Activated CD4-positive, alpha-beta T cell treated with anti-CD3 and anti-CD28 coated beads, Interleukin-10, Interleukin-2, amounts not matched to agents 100 ng/mL and 50 ng/mL, durations not matched to agents 16 hours and 8 hours (primary cell): ENCODE measurements around the gene FAIM2.

Experiments used
- DNase-seq: peaks from one replicate; pipeline ENCODE4 v3.0.0-alpha.2; 2020

Gene FAIM2

DNA sequence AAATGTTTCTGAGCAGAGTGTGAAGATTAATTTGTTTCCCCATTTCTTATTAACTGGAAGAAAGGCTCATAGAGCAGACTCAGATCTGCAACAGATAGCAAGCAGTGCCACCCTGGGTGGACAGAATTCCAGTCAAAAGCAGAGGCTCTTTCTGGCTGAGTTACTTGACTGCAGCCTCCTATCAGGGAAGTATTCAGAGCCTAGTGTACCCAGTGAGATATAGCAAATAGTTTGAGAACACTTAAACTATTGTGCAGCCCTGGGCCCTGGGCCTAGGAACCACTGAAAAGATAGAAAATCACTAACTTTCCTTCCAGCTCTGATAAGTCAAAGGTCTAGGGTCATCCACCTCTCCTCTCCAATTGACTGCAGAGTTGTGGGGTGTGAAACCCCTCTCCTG is 35.6 kb upstream of the FAIM2 start:
- no peak for DNase-seq

DNA sequence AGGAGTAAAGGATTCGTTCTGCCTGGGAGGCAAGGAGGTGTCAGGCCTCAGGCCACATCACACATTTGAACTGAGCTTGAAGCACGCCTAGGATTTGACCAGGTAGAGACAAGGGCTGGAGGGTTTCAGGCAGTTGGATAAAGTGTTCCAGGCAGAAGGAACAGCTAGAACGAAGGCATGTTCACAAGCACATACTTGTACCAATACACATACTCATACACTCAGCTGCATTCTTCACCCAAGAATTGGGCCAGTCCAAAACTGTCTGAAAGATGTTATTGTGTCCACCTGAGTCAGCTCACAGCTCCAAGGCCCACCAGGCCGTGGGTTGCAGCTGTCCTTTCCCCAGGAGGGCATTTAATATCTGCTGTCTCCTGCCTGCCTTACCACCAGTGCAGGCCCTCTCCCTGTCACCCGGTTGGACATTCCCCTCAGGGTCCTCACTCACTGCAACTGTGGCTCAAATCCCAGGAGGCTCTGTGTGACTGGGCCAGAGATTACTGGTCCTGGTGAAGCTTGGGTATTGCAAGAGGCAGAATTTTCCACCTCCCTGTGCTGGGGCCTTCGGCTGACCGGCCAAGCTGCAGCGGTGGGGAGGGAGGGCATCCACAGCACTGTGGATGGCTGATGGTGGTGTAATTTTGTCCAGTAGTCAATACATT is 34.1 kb upstream of the FAIM2 start:
- DNase-seq: no peak

DNA sequence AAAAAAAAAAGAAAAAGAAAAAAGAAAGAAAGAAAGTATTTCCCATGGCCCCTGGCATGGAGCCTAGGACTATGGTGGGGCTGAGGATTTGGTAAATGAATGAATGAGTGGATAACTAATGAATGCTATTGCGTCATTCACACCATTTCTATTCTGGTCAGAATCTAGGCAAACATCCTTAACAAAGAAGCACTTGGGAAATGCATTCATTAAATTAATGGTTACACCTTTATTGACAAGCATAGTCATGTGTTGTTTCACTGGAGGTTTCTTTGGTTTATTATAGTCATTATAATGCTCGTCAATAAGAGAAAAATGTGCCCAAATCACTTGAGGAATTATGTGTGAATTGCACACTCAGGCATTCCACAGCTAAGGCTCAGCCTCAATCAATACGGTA is 33.2 kb upstream of the FAIM2 start:
- DNase-seq: no peak

DNA sequence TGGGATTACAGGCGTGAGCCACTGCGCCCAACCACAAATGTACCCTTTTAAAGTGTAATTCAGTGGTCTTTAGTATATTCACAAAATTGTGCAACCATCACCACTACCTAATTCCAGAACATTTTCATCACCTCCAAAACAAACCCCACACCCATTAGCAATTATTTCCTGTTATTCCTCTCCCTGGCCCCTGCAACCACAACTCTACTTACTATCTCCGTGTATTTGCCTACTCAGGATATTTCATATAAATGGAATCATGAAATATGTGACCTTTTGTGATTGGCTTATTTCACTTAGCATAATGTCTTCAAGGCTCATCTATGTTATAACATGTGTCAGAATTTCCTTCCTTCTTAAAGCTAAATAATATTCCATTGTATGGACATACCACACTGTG is 30.8 kb upstream of the FAIM2 start:
- DNase-seq: no peak

DNA sequence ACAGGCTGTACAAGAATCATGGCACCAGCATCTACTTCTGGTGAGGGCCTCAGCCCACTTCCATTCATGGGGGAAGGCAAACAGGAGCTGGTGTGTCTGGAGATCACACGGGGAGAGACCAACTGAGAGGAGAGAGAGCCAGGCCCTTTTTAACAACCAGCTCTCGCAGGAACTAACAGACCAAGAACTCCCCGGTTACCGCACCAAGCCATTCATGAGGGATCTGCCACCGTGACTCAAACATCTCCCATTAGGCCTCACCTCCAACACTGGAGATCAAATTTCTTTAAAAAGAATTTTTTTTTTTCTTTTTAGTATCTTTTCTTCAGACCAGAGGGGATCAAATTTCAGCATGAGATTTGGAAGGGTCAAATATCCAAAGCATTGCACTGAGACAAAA is 30.1 kb upstream of the FAIM2 start:
- DNase-seq: no peak

DNA sequence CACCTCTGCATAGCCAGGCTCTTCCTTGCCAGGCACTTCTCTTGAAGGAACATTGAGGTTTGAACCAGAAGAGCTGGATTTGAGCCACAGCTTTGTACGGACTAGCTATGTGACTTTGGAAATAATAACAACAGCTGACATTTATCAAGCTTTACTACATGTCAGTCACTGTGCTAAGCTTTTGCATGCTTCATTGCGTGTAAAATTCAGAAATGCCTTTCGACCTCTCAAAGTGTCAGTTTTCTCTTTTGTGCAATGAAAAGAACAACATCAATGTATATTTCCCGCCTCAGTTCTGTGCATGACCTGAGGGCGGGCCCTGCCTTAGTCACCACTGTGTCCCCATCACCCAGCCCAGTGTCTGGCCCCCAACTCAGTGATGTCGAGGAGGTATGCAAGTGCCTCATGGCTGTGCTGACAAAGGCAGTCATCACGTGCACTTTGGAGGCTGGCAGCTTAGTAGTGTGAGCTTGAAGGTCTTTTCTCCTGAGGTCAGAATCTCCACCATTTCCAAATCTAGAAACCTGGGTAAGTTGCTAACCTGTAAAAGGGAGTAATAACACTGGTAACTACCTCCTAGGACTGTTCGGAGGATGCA is 28.9 kb upstream of the FAIM2 start:
- DNase-seq: no peak

DNA sequence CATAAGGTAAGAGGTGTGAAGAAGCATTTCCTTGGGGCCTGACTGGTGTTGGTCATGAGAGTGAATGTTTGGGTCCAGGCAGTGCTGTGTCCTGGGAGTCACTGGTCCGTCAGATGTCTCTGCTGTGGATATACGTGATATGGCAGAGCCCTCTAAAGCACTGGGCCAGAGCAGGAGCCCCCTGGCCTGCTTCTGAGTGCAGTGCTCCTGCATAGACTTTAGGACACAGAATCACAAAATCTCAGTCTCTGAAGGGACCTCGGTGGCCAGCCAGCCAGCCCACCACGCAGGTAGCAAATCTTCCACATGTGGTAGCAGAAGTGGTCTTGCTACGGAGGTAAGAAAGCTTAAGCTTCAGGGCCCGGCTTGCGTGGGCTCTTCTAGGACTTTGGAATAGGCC is 28.3 kb upstream of the FAIM2 start:
- DNase-seq: no peak

DNA sequence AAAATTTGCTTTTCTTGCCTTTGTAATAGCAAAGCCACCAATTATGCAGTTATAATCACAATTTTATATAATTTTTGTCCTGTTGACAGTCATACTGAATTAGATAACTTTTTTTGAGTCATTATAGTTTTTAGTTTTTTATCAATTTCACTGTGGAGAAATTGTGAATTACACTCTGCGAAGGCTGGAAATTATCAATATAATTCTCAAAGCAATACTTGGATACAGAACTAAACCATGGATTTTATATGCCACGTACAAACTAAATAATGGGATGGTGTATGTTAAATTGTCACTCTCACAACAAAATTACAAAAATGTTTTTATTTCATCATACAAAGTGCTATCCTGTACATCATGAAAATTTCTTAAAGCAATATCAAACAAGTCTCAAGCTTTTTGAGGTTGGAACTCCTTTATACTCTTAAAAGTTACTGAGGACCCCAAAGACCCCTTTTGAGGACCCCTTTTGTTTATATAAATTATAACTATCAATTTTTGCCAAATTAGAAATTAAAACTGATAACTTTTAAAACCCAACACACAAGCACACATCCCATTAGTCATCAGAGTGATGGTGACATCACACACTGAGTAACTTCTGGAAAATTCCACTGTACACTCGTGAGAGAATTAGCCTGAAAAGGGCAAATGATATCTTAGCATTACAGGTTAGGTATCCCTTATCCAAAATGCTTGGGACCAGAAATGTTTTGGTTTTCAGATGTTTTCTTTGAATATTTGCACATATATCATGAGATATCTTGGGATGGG is 27.0 kb upstream of the FAIM2 start:
- DNase-seq: no peak

DNA sequence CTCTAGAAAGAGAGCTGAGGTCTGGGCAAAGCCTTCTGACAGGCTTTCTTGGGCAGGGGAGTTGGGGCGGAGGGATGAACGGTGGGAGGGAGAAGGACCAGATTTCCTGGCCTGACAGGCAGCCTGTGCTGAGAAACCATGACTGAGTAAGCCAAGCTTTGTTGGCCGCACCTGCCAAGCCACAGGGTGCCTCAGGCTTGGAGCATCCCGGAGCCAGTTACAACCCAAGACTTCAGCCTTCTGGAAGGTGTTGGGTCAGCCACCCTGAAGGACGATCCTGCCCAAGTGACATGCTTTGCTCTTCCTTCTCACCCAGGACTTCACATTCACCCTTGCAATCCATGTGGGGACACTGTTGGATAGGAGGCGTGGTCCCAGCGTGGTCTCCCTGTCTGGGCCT is 25.9 kb upstream of the FAIM2 start:
- DNase-seq: no peak

DNA sequence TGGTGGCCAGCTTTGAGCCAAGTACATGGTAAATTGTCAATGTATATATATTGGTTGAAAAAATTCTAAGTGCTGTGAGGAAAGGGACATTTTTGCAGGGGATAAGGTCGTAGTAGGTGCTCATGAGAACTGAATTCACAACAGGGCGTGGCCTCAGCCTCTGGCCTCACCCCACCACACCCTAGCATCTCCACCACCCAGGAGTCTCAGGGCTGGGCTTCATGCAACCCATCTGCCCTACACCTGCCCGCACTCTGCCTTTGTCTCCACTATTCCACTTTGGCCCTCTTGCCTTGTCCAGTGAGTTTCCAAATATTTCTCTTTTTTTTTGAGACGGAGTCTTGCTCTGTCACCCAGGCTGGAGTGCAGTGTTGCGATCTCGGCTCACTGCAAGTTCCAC is 24.8 kb upstream of the FAIM2 start:
- no peak for DNase-seq

DNA sequence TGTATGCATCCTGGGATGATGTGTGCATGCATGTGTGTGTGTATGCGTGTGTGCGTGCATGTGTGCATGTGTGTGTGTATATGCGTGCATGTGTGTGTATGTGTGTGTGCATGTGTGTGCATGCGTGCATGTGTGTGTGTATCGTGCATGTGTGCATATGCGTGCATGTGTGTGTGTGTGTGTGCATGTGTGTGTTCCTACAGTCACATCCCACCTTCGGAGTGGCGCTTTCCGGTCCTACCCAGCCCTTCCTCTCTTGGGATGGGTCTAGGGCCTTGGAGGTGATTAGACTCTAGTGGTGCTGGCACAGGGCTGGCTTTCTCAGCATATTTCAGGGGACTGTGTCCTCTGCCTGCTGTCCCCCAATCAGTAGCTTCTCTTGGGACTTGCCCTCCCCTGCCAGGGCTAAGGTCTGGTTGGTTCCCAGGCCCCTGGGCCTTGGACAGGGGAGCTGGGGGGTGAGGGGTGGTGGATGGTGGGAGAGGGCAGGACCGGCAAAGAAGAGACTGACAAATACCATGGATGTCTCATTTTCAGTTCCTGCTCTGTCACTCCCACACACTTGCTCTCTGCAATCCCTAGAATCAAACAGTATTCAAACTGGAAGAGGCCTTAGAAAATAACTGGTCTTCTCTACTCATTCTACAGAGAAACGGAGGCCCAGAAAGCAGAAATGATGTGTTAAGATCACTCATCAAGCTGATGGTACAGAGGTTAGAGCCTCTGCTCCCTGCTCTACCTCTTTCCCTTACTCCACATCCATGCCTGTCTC is 21.9 kb upstream of the FAIM2 start:
- no peak for DNase-seq

DNA sequence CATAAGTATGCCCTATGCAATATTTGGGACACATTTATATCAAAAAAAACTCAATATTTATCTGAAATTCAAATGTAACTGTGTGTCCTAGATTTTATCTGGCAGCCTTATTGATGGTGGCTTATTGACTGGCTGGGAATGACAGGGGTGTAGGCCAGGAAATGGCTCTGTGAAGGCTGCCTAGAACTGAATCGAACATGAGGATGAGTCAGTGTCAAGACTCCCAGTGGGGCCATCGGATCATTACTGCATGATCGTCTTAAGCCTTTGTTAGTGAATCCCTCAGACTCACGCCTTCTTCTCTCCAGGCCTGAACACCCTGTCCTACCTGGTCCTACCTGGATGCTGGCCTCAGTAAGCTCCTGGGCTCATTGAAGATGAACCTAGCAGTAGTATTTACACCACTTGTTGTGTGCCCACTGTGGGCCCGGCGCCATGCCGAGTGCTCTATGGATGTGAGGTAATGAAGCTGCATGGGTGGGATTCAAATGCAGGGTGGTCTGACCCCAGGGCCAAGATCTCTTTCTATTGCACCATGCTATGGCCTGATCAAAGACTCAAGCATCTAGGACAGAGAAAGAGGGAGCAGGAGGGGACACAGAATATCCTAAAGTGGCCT is 21.0 kb upstream of the FAIM2 start:
- DNase-seq: no peak

DNA sequence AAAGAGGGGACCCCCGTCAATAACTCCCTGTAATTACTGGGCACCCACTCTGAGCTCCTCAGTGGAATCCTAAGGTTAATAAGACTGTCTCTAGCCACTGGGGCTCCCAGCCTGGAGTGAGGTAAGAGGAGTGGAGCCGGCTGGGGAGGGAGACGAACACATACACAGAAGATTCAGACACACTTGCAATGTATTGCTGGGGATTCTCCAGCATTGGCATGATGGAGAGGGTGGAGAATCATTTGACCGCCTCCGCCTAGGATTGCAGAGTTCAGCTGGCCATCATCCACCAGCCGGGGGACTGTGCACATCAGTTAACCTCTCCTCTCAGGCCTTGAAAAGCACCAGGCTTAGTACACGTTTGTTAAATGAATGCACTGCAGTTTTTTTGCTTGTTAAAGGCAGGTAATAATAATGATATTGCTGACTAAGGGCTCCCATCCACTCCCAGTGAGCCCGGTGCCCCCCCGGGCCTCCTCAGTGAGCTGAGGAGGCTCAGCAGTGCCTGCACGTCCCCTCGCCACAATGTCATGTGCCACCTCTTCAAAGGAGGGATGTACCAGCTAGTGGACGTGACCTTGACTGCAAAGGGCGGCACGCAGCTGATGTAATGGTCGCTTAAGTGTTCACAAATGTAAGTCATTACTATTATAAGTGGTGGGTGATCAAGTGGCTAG is 20.3 kb upstream of the FAIM2 start:
- no peak for DNase-seq

DNA sequence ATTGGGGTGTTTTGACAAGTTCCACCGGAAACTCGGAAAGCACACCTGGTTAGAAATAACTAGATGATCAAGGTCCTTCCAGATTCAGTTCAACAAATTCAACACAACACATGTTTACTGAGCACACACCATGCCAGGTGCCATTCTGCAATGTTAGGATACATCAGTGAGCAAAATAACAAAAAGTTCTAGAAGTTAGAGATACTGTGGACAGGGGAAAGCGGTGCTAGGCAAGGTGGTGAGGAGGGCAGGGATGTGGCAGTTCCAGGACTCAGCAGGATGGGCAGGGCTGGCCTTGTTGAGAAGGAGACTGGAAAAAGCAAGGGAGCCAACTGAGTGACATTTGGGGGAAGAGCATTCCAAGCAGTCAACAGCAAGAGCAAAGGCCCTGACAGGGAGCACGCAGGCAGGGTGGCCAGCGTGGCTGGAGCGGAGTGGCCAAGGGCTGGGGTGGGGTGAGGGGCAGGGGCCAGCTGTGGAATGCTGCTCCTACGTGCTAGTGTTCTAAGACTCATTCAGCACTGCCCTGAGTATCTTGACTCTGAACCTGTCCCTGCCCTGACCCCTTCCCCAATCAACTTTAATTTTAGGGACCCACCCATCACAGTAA is 19.4 kb upstream of the FAIM2 start:
- DNase-seq: no peak

DNA sequence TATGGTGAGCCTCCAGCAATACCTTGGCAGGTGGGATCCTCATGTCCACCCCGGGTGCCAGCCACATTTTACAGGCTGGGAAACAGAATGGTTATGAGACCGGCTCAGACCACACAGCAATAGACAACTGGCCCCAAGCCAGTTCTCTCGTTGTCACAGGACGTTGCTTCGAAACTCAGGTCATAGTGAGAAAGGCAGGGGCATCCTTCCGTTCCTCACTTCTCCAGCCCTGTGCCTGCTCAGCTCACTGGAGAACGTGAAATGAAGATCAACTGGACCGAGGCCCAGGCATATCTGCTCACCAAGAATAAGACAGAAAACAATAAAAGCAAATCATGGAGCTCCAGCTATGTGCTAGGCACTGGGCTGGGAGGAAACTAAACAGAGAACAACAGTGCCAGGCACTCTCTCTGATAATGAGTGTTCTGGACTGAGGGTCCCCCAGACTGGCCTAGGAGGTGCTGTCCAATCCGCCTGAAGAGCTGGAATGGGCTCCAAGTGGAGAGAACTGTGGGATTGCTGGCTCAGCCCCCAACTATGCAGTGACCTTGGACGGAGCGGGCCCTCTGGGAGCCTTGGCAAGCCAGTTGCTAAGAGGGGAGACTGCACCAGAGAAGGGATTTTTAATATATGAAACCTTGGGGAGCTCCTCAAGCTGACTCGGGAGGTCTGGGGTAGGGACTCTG is 18.8 kb upstream of the FAIM2 start:
- no peak for DNase-seq

DNA sequence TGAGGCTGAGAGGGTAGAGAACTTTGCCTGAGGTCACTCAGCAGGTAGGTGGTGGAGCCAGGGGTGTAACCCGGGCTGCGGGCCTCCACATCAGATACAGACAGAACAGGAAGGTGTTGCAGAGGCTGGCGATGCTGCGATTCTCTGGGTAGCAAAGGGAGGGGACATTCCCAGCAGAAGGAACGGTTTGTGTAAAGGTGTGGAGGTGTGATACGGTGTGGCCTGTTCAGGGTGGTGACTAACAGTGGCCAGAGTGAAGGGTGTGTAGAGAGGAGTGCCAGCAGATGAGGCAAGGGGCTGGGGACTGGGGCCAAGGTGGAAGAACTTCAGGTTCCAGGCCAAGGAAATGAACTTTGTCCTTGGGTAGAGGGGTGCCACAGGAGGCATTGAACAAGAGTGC is 18.2 kb upstream of the FAIM2 start:
- no peak for DNase-seq

DNA sequence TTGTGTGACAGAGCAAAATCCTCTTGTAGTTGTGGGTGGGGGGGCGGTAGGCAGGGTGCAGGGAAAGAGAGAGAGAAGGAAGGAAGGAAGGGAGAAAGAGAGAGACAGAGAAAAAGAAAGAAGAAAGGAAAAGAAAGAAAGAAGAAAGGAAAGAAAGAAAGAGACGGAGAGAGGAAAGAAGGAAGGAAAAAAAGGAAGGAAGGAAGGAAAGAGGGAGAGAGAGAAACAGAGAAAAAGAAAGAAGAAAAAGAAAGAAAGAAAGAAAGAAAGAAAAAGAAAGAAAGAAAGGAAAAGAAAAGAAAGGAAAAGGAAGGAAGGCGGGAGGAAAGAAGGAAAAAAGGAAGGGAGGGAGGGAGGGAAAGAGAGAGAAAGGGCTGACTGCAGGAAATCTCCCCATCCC is 17.6 kb upstream of the FAIM2 start:
- no peak for DNase-seq

DNA sequence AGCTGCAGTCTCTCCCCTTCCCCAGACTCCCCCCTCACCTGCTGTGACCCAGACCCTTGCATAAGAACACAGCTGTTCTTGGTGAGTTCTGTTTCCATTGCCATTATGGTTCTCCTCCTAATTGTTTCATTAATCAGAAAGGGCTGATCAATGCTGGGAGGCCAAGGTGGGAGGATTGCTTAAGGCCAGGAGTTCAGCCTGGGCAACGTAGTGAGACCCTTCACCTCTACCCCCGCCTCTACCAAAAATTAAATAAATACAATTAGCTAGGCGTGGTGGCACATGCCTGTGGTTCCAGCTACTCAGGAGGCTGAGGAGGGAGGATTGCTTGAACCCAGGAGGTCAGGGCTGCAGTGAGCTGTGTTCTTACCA is 17.2 kb upstream of the FAIM2 start:
- DNase-seq: no peak

DNA sequence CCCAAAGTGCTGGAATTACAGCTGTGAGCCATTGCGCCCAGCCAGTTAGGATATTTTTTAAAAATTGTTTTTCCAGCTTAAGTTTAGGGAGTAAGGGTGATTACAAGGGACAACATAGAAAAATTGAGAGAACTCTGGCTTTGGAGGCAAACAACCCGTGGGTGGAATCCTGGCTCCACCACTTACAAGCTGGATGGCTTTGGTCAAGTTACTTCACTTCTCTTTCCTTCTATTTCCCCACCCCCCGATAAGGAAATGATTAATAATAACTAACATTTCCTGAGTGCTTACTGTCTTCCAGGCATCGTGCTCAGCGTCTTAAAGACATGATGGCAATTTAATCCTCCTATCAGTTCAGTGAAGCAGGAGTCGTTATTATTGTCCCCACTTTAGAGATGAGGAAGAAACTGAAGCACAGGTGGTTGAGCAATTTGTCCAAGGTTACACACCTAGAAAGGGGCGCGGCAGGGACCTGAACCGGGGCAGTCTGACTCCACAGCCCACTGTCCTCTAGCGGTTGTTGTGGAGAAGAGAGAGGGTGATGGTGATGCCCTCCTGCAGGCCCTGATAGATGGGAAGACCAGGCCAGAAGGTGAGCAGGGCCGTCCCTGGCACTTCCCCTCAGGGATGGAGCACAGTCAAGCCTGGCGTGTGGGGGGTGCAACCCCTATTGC is 16.7 kb upstream of the FAIM2 start:
- no peak for DNase-seq

DNA sequence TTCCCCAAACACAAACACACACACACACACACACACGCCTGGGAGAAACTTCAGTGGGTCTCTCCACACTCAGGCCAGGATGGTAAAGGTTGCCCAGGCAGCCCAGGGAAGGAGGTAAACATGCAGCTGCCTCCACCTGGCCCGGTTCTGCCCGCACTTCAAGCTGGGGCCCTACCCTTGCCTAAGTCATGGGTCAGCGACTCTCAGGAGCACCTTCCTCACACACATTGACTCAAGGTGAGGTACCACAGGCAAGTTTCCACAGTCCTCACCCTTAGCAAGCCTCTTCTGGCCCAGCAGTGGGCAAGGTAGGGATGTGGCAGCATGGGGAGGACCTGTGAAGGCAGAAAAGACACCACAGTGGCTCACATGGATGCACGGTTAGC is 14.1 kb upstream of the FAIM2 start:
- no peak for DNase-seq

DNA sequence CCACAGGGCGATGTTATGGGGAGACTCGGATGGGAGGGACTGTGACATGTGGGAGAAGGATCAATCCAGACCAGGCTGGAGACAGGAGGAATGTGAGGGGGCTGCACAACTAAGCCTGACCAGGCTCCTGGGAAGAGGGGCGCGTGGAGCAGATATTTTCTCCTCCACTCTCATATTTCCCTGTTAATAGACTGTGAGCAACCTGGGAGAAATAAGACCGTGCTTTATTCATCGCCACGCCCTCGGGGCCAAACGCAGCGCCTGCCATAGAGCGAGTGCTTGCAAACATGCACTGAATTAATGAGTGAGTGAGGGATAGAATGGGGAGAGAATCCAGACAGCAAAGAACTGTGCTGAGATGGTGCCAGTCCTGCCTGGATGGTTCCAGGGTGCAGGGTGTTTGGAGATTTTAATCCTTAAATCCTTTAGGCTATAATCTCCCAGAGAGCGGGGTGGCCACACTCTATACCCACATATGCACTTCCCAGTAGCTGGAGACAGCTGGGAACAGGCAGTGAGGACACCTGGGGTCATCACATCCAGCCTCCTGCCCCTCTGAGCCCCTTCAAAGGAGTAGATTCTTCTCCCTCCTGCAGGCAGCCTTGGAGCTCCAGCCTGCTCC is 13.6 kb upstream of the FAIM2 start:
- no peak for DNase-seq
